ENCODE data around the gene CCDC85A. TPM values are rescaled to one million over a fixed set of nuclear protein-coding genes. Genes with fewer than 3 reads are reported as not detected.

CCDC85A gene
- total RNA-seq, 6 donors from 2014 or later: 11.6 to 41.7 (median 26.1) TPM

DNA sequence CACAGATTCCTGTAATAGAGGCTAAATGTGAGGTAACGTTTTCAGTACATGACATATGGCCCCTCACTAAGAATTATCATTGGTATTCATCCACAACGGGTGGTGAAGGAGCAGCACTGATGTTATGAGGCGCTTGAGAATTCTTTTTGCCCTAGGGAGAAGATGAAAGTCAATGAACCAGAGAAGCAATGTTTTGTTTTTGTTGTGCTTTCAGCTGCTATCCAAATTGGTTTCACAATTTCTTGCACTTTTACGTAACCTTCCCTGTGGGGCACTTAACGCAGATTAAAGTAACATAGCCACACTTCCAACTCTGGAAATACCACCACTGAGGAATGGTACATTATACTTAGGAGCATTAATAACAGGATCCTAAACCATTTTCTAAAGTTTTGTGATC, 13.3 kb upstream of the CCDC85A start:
- DNase-seq (no peak), ATAC-seq (ENCODE audit: low FRiP score in 2 of 2) (no peak)
- Histone ChIP-seq H3K27ac (no peak overlapping the region), H3K36me3 (no peaks in the 10 kb centered on the region), H3K4me1 (no peaks in the 10 kb centered on the region), H3K27me3 (no peaks in the 10 kb centered on the region), H3K9me3 (no peaks in the 10 kb centered on the region), H3K4me3 (no peak overlapping the region)
- TF ChIP-seq POLR2A (IDR thresholded peaks at IDR 0.05): no peak
- TF ChIP-seq EP300 (IDR thresholded peaks at IDR 0.05): no peak
- TF ChIP-seq POLR2AphosphoS5 (IDR thresholded peaks at IDR 0.05): no peak
- TF ChIP-seq, protein P1, sequence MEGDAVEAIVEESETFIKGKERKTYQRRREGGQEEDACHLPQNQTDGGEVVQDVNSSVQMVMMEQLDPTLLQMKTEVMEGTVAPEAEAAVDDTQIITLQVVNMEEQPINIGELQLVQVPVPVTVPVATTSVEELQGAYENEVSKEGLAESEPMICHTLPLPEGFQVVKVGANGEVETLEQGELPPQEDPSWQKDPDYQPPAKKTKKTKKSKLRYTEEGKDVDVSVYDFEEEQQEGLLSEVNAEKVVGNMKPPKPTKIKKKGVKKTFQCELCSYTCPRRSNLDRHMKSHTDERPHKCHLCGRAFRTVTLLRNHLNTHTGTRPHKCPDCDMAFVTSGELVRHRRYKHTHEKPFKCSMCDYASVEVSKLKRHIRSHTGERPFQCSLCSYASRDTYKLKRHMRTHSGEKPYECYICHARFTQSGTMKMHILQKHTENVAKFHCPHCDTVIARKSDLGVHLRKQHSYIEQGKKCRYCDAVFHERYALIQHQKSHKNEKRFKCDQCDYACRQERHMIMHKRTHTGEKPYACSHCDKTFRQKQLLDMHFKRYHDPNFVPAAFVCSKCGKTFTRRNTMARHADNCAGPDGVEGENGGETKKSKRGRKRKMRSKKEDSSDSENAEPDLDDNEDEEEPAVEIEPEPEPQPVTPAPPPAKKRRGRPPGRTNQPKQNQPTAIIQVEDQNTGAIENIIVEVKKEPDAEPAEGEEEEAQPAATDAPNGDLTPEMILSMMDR (IDR thresholded peaks at IDR 0.05): no peak
- 74 to 77% methylated on average over 5 of the region's 5 CpGs for WGBS, 2 donors

GRCh38 chr2:56170988-56171387, 12.8 kb upstream of the CCDC85A start:
- no peak overlapping the region for H3K4me3 ChIP-seq
- no peaks in the 10 kb centered on the region for H3K36me3 ChIP-seq
- no peak overlapping the region for H3K27ac ChIP-seq
- no peak for DNase-seq
- H3K27me3 ChIP-seq: no peaks in the 10 kb centered on the region
- no peaks in the 10 kb centered on the region for H3K4me1 ChIP-seq
- H3K9me3 ChIP-seq: no peaks in the 10 kb centered on the region
- 45 to 47% methylated on average over 2 of the region's 2 CpGs for WGBS, 2 donors
- ATAC-seq (ENCODE audit: low FRiP score in 2 of 2): no peak
- TF ChIP-seq POLR2A (IDR thresholded peaks at IDR 0.05): no peak
- TF ChIP-seq, protein P1 (IDR thresholded peaks at IDR 0.05): no peak
- no peak for TF ChIP-seq POLR2AphosphoS5 (IDR thresholded peaks at IDR 0.05)
- TF ChIP-seq EP300 (IDR thresholded peaks at IDR 0.05): no peak

DNA sequence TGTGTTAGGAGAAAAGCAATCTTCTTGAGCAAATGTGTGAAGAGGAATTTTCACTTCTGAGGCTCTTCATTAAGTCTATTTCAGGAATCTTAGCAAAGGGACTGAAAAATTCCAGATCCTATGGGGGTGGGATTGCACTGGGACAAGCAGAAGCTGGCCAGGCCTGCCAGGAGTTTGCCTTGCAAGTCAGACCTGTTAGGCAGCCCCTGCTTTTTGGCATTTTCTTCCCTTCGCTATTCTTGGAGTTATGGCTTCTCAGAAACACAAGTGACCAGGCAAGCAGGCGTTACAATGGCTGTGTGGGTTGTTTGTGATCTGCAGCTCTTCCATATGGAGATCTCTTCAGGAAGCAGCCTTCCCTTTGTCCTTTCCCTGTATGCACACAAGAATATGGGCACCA, 8.0 kb upstream of the CCDC85A start:
- no peak overlapping the region for H3K4me3 ChIP-seq
- TF ChIP-seq EP300 (IDR thresholded peaks at IDR 0.05) (no peak), POLR2A (IDR thresholded peaks at IDR 0.05) (no peak), POLR2AphosphoS5 (IDR thresholded peaks at IDR 0.05) (no peak)
- TF ChIP-seq, protein P1 (IDR thresholded peaks at IDR 0.05): no peak
- H3K4me1 ChIP-seq: no peaks in the 10 kb centered on the region
- H3K27ac ChIP-seq: no peak overlapping the region
- DNase-seq (no peak), ATAC-seq (ENCODE audit: low FRiP score in 2 of 2) (no peak)
- H3K27me3 ChIP-seq: no peaks in the 10 kb centered on the region
- H3K9me3 ChIP-seq: no peaks in the 10 kb centered on the region
- no peaks in the 10 kb centered on the region for H3K36me3 ChIP-seq
- WGBS, 2 donors: 70 to 79% methylated on average over 2 of the region's 2 CpGs

- ATAC-seq (ENCODE audit: low FRiP score in 2 of 2) (no peak), DNase-seq (no peak)
- Histone ChIP-seq H3K9me3 (no peaks in the 10 kb centered on the region), H3K27me3 (no peaks in the 10 kb centered on the region), H3K4me3 (no peak overlapping the region), H3K4me1 (no peaks in the 10 kb centered on the region), H3K27ac (no peak overlapping the region), H3K36me3 (no peaks in the 10 kb centered on the region)
- 51 to 54% methylated on average over 4 of the region's 4 CpGs for WGBS, 2 donors
- TF ChIP-seq EP300 (IDR thresholded peaks at IDR 0.05): no peak
- TF ChIP-seq, protein P1 (IDR thresholded peaks at IDR 0.05): no peak
- no peak for TF ChIP-seq POLR2A (IDR thresholded peaks at IDR 0.05)
- no peak for TF ChIP-seq POLR2AphosphoS5 (IDR thresholded peaks at IDR 0.05)
These were observed 6.2 kb upstream of the CCDC85A start for GRCh38 chr2:56177420-56178220.

DNA sequence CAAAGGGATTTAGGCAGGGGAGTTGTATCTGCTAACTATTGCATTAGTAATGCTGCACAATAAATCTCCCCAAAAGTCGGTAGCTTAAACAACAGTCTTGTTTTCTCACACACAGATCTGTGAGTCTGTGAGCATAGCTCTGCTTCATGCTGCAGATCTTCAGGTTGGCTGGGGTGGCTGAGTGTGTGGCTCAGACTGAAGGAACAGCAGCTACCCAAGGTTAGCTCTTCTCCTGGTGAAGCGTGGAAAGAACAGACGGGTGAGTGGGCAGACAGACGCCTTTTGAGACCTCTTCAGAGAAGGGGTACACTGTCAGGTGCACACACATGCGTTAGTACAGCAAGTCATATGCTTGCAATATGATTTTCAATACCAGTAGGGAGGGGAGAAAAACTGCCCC, 3.9 kb upstream of the CCDC85A start:
- no peak overlapping the region for H3K27ac ChIP-seq
- no peak for DNase-seq
- H3K36me3 ChIP-seq: no peaks in the 10 kb centered on the region
- 78 to 82% methylated on average over 5 of the region's 5 CpGs for WGBS, 2 donors
- ATAC-seq (ENCODE audit: low FRiP score in 2 of 2): no peak
- H3K4me1 ChIP-seq: peaks cover 11 to 21% (median 11%) of the 10 kb centered on the region in 4 donors
- no peaks in the 10 kb centered on the region for H3K9me3 ChIP-seq
- H3K27me3 ChIP-seq: peaks cover 0 to 9% (median 4%) of the 10 kb centered on the region in 4 donors
- no peak overlapping the region for H3K4me3 ChIP-seq
- TF ChIP-seq POLR2AphosphoS5 (IDR thresholded peaks at IDR 0.05) (no peak), EP300 (IDR thresholded peaks at IDR 0.05) (no peak), POLR2A (IDR thresholded peaks at IDR 0.05) (no peak)
- TF ChIP-seq, protein P1 (IDR thresholded peaks at IDR 0.05): no peak
